Hematopoietic multipotent progenitor cell treated with erythropoietin and hydrocortisone succinate and interleukin-3 and kit ligand, for 17 days (in vitro differentiated cells): ENCODE results near the gene ELL.
"Not testable (repeated sequence)": the region's sequence is repeated elsewhere in the genome, so short reads cannot be mapped to it uniquely, and the experiment has no call there.

Source experiments
- DNase-seq: peaks from one replicate; pipeline ENCODE4 v3.0.0-alpha.2; 2015; ENCODE audit warnings: low spot score

The ELL gene

DNA sequence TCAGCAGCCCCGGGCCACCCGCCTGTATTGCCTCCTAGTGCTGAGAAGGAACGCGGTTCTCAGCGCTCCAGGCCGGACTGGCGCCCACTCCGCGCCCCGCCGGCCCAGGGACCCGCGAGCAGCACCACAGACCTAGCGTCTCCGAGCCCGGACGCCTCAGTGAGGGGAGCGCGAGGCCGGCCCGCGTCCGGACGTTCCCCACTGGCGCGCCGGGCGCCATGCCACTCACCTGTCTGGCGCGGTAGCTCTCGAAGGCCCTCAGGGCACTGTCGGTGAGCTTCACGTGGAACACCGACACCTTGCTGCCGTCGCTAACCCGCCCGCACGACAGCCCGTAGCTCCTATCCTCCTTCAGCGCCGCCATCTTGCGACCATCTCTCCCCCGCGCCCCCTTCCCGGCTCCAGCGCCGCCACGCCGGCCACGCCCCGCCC lies at the start of gene ELL:
Gene ELL, minus strand, starts transcription at position 379 of the 432 bp plus-strand sequence. Its CDS starts 15 bp downstream, at position 364.
- no peak for DNase-seq

DNA sequence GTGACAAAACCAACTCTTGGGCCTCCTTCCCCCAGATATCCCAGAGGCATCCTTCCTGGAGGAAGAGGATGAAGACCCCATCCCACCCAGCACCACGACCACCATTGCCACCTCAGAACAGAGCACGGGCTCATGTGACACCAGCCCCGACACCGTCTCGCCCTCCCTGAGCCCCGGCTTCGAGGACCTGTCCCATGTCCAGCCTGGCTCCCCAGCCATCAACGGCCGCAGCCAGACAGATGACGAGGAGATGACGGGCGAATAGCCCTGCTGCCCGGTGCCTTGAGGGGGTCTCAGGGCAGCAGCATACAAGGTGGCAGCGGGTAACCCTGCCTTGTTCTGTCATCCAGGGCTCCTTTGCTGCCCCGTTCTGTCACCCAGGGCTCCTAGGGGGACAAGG lies 46.5 kb upstream of the ELL start:
- DNase-seq, result no peak

DNA sequence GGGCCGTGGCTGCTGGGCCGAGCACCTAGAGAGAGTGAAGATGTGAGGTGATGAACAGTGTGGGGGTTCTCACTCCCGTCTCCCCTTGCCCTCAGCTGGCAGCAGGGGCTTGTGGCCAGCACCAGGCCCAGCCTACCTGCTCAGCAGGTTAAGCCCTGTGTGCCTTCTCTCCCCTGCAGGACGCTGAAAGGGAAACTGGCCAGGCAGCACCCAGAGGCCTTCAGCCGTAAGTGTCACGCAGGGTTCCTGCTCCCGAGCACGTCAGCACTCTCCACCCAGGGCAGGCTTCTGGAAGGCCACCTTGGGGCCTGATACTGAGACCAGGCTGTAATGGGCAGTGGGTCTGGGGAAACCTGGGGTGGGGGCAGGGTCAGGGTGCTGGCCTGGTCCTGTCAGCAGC lies 45.1 kb upstream of the ELL start:
- DNase-seq, result no peak

DNA sequence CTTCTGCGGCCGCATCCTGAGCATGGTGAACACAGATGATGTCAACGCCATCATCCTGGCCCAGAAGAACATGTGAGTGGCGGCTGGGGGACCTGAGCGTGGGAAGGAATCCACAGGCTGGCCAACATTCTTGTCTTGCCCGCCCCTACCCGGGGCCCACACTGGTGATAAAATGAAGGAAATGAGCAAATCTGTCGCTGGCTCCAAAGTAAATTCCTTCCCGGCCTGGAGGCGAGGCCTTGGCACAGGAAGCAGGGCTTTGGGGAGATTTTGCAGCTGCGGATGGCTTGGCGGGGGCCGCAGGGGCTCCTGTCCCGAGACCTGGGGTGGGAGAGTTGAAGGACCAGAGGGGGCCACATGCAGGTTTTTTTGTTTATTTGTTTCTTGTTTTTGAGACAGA lies 40.2 kb upstream of the ELL start:
- DNase-seq, result no peak

DNA sequence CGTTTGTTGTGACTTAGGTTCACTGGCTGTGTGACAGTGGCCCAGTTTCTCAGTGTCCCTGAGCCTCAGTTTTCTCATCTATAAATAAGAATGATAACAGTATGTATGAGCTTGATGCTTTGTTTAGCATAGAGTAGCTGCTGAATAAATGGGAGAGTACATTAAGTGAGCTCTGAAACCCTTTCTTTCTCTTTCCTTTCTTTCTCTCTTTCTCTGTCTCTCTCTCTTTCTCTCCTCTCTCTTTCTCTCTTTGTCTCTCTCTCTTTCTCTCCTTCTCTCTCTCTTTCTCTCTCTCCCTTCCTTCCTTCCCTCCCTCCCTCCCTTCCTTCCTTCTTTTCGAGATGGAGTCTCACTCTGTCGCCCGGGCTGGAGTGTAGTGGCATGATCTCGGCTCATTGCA lies 37.8 kb upstream of the ELL start:
- no peak for DNase-seq

DNA sequence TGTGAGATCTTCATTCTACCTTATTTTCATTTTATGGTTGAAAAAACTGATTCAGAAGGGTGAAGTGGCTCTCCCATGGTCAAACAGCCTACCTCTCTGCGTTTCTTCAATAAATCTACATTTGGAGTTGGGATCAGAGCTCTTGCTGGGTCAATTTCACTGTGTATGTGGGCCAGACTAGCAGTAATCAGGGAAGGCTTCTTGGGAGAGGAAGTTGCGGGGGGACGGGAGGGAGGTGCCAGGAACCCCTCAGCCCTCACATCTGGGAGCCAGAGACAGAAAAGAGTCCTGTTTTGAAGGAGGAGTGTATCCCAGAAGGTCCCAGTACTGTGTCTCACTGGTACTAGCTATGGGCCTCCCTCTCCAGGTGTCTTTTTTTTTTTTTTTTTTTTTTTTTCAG lies 36.7 kb upstream of the ELL start:
- no peak for DNase-seq

DNA sequence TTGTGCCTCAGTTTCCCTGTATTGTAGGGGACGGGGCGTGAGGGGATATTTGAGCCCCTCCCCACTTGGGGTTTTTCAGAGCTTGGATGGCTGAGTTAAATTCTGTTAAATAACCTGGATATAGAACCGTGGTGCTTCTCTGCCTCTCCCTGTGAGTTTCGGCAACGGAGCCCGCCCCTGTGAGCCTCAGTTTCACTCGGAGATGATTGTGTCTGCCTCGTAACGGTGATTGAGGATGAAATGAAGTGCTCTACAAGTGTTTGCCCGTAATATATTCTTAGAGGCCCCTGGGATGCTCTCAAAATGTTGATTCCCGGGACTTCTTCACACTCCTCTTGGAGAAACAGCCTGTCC lies 36.3 kb upstream of the ELL start:
- peak; percentile 47 for DNase-seq

DNA sequence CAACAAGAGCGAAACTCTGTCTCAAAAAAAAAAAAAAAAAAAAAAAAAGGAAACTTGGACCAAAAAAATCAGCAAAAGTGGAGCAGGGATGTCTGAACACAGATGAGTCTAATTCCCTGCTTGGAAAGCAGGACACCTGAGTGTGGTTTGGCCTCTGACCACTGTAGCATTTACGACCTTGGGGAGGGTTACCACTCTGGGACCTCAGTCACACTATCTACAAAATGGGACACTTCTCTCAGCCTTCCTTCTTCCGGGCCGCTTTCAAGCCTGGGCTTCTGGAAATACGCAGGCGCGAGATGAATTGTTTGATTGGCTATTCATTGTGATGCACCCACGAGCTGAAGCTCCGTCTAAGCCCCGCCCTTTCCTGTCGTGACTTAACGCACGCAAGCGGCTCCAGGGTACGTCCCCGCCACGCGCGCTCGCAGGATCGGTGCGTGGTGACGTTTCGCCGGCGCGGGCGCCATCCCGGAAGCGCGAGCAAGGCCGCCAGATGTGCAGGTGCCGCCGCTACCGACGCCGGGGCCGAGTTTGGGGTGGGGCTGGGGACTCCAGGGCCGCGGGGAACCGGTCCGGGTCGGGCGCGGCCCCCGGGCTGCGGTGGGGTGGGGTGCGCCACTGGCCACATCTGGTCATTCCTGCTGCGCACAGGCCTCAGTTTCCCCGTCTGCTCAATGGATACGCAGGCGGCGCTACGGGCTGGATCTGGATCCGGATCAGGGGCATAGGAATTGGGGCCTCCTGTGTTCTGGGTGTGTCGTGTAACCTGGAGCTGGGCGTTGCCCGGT lies 35.7 kb upstream of the ELL start, which contains the start of gene KXD1:
Gene KXD1, plus strand, starts transcription at position 460 of the 791 bp plus-strand sequence. CDS start 4,187 bp downstream, outside the sequence.
- DNase-seq, result peak; percentile 99

DNA sequence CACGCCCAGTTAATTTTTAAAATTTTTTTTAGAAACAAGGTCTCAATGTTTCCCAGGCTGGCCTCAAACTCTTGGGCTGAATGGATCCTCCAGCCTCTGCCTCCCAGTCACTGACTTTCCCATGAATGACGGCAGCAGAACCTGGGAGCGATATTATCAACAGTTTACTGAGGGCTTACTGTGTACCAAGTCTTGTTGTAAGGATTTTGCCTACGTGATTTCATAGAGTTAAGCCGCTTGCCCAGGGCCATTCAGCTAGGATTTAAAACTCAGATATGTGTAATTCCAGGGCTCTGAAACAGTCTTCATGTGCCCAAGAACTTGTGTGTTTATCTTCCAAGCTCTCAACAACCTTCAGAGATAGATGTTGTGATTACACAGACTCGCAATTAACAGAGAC lies 29.8 kb upstream of the ELL start:
- DNase-seq, result no peak

DNA sequence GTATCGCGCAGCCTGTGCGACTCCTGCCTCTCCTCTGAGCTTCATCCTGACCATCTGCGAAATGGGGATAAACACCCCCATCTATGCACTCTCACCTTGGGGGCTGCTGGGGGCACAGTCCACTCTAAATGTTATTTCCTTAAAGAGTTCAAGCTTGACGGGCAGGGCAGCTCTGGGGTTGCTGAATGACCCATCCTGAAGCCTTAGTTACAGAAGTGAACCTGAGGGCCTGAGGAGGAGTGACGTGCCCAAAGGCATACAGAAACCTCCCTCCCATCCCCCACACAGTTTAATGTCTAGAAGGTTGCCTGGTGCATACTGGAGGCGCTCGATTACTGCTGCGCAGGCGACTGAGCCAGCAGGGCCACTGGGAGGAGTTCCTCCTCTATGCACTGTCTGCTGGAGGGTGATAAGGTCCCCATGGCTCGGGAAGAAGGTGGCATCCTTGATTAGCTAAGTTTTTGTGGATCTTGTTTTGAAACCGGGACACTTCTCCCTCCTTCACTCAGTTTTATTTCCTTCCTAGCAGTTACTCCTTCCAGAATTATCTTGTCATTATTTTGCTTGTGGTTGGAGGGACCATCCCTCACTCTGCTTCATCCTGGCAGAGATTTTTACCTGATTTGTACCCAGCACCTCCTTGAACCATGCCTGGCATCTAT lies 22.1 kb upstream of the ELL start:
- peak; percentile 99 for DNase-seq

DNA sequence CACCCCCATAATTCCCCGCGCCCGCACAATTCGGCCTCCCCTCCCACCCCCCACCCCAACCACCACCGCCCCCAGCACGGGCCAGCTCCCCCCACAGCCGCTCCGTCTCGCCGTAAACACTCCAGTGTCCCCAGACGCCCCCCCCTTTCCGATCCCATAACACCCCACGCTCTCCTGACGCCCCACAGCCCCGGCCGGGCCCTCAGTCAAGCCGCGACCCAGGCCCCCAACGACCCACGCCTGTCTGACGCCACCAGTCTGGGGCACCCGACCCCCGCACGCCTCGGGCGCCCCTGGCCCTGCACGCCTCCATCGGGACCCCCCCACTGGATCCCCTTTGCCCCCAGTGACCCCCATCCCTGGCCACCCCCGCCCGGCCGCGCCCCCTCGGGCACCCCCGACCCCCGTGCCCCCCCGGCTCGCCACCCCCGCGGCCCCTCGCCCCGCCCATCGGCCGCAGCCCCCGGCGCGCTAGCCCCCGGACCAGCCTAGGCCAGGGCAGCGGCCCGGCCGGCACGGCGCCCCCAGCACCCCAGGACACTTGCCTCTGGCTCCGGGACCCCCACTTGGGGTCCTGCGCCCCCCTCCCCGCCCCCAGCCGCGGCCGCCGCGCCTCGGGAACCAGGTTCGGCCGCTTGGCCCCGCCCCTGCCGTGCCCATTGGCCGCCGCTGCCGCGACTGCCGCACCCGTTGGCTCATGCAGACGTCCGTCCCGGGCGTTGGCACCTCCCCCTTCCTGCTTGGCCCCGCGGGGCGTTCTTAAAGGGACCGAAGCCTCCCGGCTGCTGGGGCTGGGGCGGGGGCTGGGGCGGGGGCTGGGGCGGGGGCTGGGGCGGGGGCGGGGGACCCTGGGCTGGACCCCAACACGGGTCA lies 21.3 kb upstream of the ELL start, which contains the start of gene FKBP8:
Gene FKBP8, minus strand, starts transcription at position 633 of the 873 bp plus-strand sequence. CDS start 1,603 bp downstream, outside the sequence.
- DNase-seq, result peak; percentile 97

DNA sequence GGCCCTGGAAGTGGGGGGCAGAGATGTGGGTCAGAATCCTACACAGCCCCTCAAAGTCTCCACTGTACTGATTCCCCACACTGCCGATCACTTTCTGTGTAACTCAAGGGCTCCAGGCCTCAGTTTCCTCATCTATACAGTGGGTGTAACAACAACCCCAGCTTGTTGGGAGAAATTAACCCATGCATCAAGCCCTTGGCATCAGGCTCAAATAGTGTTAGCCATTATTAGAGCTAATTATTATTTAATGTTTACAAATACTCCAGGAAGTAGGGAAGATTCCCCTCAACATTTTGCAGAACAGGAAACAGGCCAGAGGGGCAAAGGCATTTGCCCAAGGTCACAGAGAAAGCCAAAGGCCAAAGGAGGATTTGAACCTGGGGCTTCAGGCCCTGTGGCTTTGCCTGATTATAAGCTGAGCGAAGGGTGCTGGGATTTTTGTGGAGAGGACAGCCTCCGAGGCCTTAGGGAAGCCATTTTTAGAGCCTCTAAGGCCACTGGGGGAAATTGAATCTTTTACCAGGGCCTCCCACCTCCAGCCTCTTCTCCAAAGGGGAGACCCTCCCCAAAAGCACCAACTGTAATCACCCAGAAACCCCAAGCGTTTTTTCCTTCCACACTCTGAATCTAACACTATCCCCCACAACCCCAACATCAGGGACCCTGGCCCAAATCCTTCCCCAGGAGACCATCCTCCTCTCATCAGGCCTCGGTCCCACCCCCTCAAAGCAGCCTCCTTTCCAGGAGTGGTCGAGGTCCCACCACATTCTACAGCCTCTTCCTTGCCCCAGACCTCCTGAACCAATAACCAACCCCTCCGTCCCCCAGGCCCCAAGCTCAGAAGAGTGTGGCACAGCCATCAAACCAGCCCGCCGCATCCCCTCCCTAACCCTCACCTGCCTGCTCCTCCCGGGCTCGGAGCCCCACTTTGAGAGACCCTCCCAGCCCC lies 20.4 kb upstream of the ELL start:
- peak; percentile 68 for DNase-seq

DNA sequence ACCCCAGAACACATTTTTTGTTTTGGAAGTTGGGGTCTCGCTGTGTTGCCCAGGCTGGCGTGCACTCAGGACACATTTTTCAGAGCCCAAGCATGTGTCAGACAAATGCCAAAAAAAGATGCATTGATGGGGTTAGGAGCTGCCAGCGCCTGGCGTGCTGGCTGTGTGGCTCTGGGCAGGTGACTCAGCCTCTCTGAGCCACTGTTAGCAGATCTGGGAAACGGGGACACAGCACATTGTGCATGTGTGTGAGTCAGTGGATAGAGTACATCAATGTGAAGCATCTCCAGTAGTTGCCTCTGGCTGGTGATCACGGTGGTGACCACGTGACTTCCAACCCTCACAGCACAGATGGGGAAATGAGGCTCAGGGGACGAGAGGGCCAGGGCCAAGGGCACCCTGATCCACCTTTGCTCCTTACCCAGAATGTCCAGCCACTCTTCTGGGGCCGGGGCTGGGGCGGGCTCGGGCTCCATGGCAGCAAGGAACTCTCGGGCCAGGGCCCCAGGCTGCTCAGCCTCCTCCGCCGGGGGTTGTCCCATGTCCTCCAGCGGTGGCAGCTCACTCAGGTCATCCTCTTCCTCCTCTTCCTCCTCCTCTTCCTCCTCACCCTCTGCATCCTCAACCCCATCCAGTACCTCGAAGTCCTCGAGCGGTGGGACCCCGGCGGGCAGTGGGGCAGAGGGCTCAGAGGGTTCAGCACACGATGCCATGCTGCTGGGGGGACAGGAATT lies 19.6 kb upstream of the ELL start:
- peak; percentile 55 for DNase-seq

DNA sequence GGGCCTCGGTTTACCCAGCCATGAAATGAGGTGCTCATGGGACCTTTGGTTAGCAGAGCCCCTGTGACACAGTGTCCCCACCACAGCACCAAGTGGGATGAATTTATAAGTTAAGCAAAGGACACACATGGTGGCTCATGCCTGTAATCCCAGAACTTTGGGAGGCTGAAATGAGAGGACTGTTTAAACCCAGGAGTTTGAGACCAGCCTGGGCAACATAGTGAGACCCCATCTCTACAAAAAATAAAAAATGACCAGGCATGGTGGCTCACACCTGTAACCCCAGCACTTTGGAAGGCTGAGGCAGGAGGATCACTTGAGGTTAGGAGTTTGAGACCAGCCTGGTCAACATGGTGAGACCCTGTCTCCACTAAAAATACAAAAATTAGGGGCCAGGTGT lies 18.3 kb upstream of the ELL start:
- DNase-seq, result not testable (repeated sequence)

DNA sequence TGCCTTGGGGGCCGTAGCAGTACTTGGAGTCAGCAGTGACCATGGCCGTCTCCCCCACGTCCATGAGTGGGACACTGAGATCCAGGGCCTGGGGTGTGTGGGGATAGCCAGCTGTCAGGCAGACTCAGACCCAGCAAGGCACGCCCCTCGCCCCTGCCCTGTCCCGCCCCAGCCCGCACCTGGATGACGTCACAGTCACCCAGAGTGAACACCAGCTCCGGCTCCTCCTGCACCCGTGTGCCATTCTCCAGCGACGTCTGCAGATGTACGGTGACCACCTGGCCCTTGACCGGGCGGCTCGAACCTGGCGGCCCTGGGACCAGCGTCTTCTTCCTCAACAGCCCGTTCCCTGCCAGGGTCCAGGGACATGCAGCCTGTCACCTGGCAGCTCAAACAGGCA lies 17.5 kb upstream of the ELL start:
- no peak for DNase-seq

DNA sequence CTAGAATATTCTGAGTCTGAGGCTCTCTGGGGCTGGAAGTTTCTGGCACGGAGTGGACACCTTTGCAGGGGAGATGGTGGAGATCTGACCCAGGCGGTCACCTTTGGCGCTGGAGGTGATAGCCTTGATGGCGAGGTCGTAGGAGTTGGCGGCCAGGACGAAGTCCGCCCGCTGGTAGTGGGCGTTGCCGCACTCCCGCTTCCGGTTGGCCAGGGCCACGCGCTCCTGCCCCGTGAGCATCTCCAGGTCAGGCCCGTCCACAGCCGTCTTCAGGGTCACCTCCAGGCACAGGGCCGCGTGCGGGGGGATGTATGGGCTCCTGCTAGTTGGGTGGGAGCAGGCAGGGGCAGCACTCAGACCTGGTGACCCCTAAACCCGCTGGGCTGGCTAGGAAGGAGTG lies 16.2 kb upstream of the ELL start:
- DNase-seq, result no peak

DNA sequence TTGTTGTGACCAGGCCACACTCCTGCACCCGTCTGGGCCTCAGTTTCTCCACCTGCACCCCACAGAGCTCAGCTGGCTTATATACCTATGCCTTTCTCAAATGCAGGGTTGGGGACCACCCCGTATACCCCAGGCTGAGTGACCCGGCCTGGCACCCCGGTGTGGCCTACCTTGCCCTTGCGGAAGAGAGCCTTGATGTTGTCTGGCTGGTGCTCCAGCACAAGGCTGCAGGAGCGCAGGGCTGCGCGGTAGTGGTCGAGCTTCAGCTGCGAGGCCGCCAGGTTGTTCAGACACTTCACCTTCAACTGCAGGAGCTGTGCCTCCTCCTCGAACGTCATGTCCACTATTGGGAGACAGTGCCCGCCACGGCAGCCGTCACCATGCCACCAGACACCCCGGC lies 15.6 kb upstream of the ELL start:
- no peak for DNase-seq

DNA sequence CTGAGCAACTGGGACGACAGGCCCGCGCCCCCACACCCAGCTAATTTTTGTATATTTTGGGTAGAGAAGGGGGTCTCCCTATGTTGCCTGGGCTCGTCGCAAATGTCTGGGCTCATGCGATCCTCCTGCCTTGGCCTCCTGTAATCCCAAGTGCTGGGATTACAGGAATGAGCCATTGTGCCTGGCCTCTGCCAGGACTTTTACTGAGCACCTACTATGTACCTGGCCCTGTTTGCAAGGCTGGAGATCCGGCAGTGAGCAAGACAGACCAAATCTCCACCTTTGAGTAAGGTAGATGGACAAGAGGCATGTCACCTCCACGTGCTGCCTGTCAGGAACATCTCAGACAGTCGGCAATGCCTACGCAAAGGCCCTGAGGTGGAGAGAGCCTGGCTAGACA lies 14.6 kb upstream of the ELL start:
- no peak for DNase-seq

DNA sequence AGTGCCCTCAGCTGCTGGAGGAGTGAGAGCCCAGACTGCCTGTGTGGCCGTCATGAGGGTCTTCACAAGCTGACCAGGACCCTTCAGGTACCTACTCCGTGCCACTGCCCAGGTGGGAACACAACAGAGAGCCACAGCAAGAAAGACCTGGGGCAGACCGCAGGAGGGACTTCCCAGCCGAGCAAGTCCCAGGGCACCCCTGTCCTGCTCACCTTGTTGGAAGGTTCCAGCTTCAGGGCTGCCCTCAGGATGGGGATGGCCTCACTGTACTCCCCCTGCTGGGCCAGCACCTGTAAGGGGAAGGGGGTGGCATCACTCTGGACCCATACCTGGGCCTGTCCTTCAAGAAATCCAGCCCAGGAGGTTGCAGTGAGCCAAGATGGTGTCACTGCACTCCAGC lies 11.2 kb upstream of the ELL start:
- DNase-seq, result no peak

DNA sequence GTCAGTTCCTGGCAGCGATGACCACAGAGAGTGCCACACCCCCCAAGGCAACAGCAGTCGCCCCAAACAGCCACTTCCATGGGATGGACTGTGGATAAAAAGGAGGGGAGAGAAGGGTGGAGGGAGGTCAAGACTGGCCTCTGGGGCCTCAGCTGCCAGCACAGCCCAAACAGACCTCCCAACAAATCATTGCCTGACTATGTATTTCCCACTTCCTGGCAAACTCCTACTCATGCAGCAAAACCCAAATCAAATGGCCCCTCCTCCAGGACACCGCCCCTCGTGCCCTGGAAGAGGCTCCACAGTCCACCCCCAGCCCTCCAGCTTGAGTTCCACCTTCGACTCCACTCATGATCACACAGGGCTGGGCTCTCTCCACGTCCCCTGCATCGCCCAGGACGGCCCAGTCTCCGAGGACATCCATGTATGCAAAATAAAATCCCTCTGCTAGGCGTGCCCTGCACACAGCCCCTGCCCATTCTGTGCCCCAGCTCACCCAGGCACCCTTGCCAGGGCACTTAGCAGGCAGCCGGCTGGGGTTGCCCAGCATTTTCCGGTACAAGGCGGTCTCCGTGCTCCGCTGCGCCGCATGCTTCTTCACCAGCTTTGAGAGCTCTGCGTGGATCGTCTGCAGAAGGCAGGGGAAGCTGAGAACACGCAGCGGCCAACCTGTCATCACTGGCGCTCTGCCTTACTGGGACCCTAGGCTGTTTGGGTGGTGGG lies 10.5 kb upstream of the ELL start:
- no peak for DNase-seq
